IMR-90 (cell line): ENCODE measurements around the gene CD101. TPM values are rescaled to one million over a fixed set of nuclear protein-coding genes. Genes with fewer than 3 reads are reported as not detected.

Experiments used
- ATAC-seq: fragments of 200-7000 bp; cut with Tn5 transposase; 2 replicates; pipeline ENCODE4 v1.9.1; 2020; ENCODE audit warnings: low read depth, mild to moderate bottlenecking, moderate library complexity
- BruUV-seq: library from RNA; stranded (reverse); fragments of 400-500 nt; replicated peaks from 2 replicates; lab custom pipeline; 2021; lab: Mats Ljungman, UMichigan
- CTCF ChIA-PET: fragments of 300-600 bp; formaldehyde crosslinking; extraction: SDS; loops from one replicate; lab custom pipeline; 2021; ENCODE audit warnings: antibody characterized with exemption; lab: Yijun Ruan, JAX
- POLR2A ChIA-PET: fragments of 300-600 bp; sonication (Branson Sonifier 250); formaldehyde crosslinking; loops from one replicate; lab custom pipeline; 2022; ENCODE audit warnings: antibody characterized with exemption; ENCODE audit not compliant: unreplicated experiment; lab: Charles Lee
- DNase-seq: peaks from one replicate; pipeline ENCODE4 v3.0.0; 2013
- H2AFZ ChIP-seq: replicated peaks from 2 replicates; pipeline ENCODE3; 2013; ENCODE audit warnings: low read length, mild to moderate bottlenecking; ENCODE audit not compliant: poor library complexity
- H2AK5ac ChIP-seq: 2 replicates; pipeline ENCODE4 v1.6.1; 2013; ENCODE audit warnings: low read depth, low read length, inconsistent platforms
- H2AK9ac ChIP-seq: replicated peaks from 2 replicates; pipeline ENCODE3; 2013; ENCODE audit warnings: mild to moderate bottlenecking, low read depth, low read length, moderate library complexity; ENCODE audit not compliant: poor library complexity
- H2BK120ac ChIP-seq: 2 replicates; pipeline ENCODE4 v1.6.1; 2013; ENCODE audit warnings: low read depth, low read length, inconsistent platforms
- H2BK15ac ChIP-seq: 3 replicates; pipeline ENCODE4 v1.6.1; 2013; ENCODE audit warnings: low read depth, low read length, inconsistent platforms
- H2BK20ac ChIP-seq: 2 replicates; pipeline ENCODE4 v1.6.1; 2013; ENCODE audit warnings: low read depth, mild to moderate bottlenecking, inconsistent platforms, low read length, moderate library complexity
- H2BK5ac ChIP-seq: 2 replicates; pipeline ENCODE4 v1.6.1; 2013; ENCODE audit warnings: mild to moderate bottlenecking, low read depth, low read length, inconsistent platforms; ENCODE audit not compliant: poor library complexity, severe bottlenecking
- H3K14ac ChIP-seq: replicated peaks from 2 replicates; pipeline ENCODE4 v1.6.1; 2013; ENCODE audit warnings: low read depth, low read length, inconsistent platforms
- H3K18ac ChIP-seq: 2 replicates; pipeline ENCODE4 v1.6.1; 2013; ENCODE audit warnings: low read depth, low read length, control low read depth
- H3K23ac ChIP-seq: 2 replicates; pipeline ENCODE4 v1.6.1; 2013; ENCODE audit warnings: low read depth, low read length, inconsistent platforms
- H3K27ac ChIP-seq: 2 replicates; pipeline ENCODE4 v1.5.1; 2013; ENCODE audit warnings: mild to moderate bottlenecking, control low read depth, low read length; ENCODE audit not compliant: insufficient read depth
- H3K27me3 ChIP-seq: 2 replicates; pipeline ENCODE4 v1.6.1; 2013; ENCODE audit warnings: low read length; ENCODE audit not compliant: control insufficient read depth, insufficient read depth
- H3K36me3 ChIP-seq: 2 replicates; pipeline ENCODE4 v1.6.1; 2013; ENCODE audit warnings: low read length, mixed read lengths; ENCODE audit not compliant: control insufficient read depth, insufficient read depth
- H3K4ac ChIP-seq: 2 replicates; pipeline ENCODE4 v1.6.1; 2013; ENCODE audit warnings: low read depth, low read length, inconsistent platforms
- H3K4me1 ChIP-seq: 2 replicates; pipeline ENCODE4 v1.6.1; 2013; ENCODE audit warnings: low read length, mixed read lengths; ENCODE audit not compliant: control insufficient read depth, insufficient read depth
- H3K4me2 ChIP-seq: 2 replicates; pipeline ENCODE4 v1.6.1; 2013; ENCODE audit warnings: low read depth, mild to moderate bottlenecking, control low read depth, low read length, moderate library complexity
- H3K4me3 ChIP-seq: 2 replicates; pipeline ENCODE4 v1.5.1; 2013; ENCODE audit warnings: low read depth, mild to moderate bottlenecking, control low read depth, low read length, moderate library complexity; ENCODE audit not compliant: insufficient read depth
- H3K56ac ChIP-seq: 2 replicates; pipeline ENCODE4 v1.6.1; 2013; ENCODE audit warnings: low read length, inconsistent platforms; ENCODE audit not compliant: insufficient read depth; ENCODE audit errors: extremely low read depth
- H3K79me1 ChIP-seq, 2 experiments: 2 replicates each; pipeline ENCODE4 v1.6.1; 2013; ENCODE audit warnings: low read length in 2 of 2, inconsistent platforms in 1 of 2, low read depth in 1 of 2
- H3K9ac ChIP-seq: 2 replicates; pipeline ENCODE4 v1.6.1; 2013; ENCODE audit warnings: low read depth, low read length, control low read depth
- H3K9me1 ChIP-seq: 2 replicates; pipeline ENCODE4 v1.6.1; 2013; ENCODE audit warnings: low read length, inconsistent platforms; ENCODE audit not compliant: insufficient read depth
- H3K9me3 ChIP-seq: 2 replicates; pipeline ENCODE4 v1.6.1; 2013; ENCODE audit warnings: low read length; ENCODE audit not compliant: control insufficient read depth, insufficient read depth
- H4K20me1 ChIP-seq: 2 replicates; pipeline ENCODE4 v1.6.1; 2013; ENCODE audit warnings: low read length, inconsistent platforms; ENCODE audit not compliant: insufficient read depth
- H4K5ac ChIP-seq: 2 replicates; pipeline ENCODE4 v1.6.1; 2013; ENCODE audit warnings: mild to moderate bottlenecking, low read depth, low read length, control low read depth
- H4K8ac ChIP-seq, 2 experiments: 2 replicates each; pipeline ENCODE4 v1.6.1; 2013; ENCODE audit warnings: low read depth in 2 of 2, low read length in 2 of 2, control low read depth in 1 of 2, inconsistent platforms in 1 of 2
- H4K91ac ChIP-seq: 2 replicates; pipeline ENCODE4 v1.6.1; 2013; ENCODE audit warnings: low read depth, low read length, inconsistent platforms; ENCODE audit not compliant: insufficient read depth
- BHLHE40 ChIP-seq: fragments of 150-350 bp; IDR thresholded peaks from 2 replicates; pipeline ENCODE4 v1.6.1; 2016; ENCODE audit warnings: mild to moderate bottlenecking, low read depth, low read length
- CEBPB ChIP-seq: IDR thresholded peaks from 2 replicates; pipeline ENCODE4 v1.6.1; 2012; ENCODE audit warnings: low read depth, low read length, improper control_type of control experiment
- CHD1 ChIP-seq: IDR thresholded peaks from 2 replicates; pipeline ENCODE4 v1.6.1; 2012; ENCODE audit warnings: low read depth, low read length, improper control_type of control experiment
- FOS ChIP-seq: fragments of 150-350 bp; IDR thresholded peaks from 2 replicates; pipeline ENCODE4 v1.6.1; 2016; ENCODE audit warnings: low read depth, low read length
- MAFK ChIP-seq: IDR thresholded peaks from 2 replicates; pipeline ENCODE4 v1.6.1; 2012; ENCODE audit warnings: low read depth, low read length, improper control_type of control experiment
- MAZ ChIP-seq: IDR thresholded peaks from 2 replicates; pipeline ENCODE4 v1.6.1; 2012; ENCODE audit warnings: low read depth, mild to moderate bottlenecking, low read length, improper control_type of control experiment, moderate library complexity, borderline replicate concordance
- MXI1 ChIP-seq: IDR thresholded peaks from 2 replicates; pipeline ENCODE4 v1.6.1; 2012; ENCODE audit warnings: low read depth, mild to moderate bottlenecking, low read length, moderate library complexity, borderline replicate concordance
- NFE2L2 ChIP-seq: fragments of 150-350 bp; IDR thresholded peaks from 2 replicates; pipeline ENCODE4 v1.6.1; 2016; ENCODE audit warnings: low read depth, mild to moderate bottlenecking, low read length
- POLR2A ChIP-seq: IDR thresholded peaks from 2 replicates; pipeline ENCODE4 v1.6.1; 2012; ENCODE audit warnings: mild to moderate bottlenecking, low read depth, low read length
- RAD21 ChIP-seq: IDR thresholded peaks from 2 replicates; pipeline ENCODE4 v1.6.1; 2012; ENCODE audit warnings: low read length, improper control_type of control experiment
- RCOR1 ChIP-seq: IDR thresholded peaks from 2 replicates; pipeline ENCODE4 v1.6.1; 2012; ENCODE audit warnings: mild to moderate bottlenecking, low read length, improper control_type of control experiment; ENCODE audit not compliant: insufficient replicate concordance
- RFX5 ChIP-seq: IDR thresholded peaks from 2 replicates; pipeline ENCODE4 v1.8.0; 2012; ENCODE audit warnings: low read depth, mild to moderate bottlenecking, low read length, moderate library complexity
- SMC3 ChIP-seq: fragments of 150-350 bp; IDR thresholded peaks from 2 replicates; pipeline ENCODE4 v1.6.1; 2016; ENCODE audit warnings: low read depth, mild to moderate bottlenecking, antibody characterized with exemption, low read length, moderate library complexity
- WGBS, 2 experiments: methylation state at CpG; one replicate each; pipeline versions ENCODE4 v1.1.5 to v1.1.7; 2013; ENCODE audit warnings: missing lambda C conversion rate in 2 of 2; ENCODE audit not compliant: insufficient read length in 1 of 2; ENCODE audit errors: extremely low coverage in 2 of 2; 5-methylcytosine and 5-hydroxymethylcytosine counted together
- dilution Hi-C: fragments of 300-500 bp; cut with HindIII; formaldehyde crosslinking; loops from one replicate; pipeline ENCODE4 v1.14.3; 2018; ENCODE audit warnings: low sequenced_read_pairs; ENCODE audit not compliant: unreplicated experiment
- in situ Hi-C: fragments of 300-500 bp; cut with MboI; formaldehyde crosslinking; loops from 3 replicates; pipeline ENCODE4 v1.14.3; 2019; ENCODE audit warnings: low sequenced_read_pairs, inconsistent platforms, mixed read lengths
- intact Hi-C: fragments of 100-400 bp; cut with micrococcal nuclease; formaldehyde crosslinking; loops from 2 replicates; pipeline ENCODE4 v1.10.0; 2022
- polyA plus RNA-seq, 3 experiments: library from polyadenylated mRNA; depleted of rRNA; stranded (reverse); fragments of >200 nt; gene quantifications; 2 replicates each; pipeline ENCODE4 v1.2.3, GENCODE V29; 2012; ENCODE audit warnings: low replicate concordance in 1 of 3
- total RNA-seq: library from RNA; depleted of rRNA; stranded (reverse); fragments of >200 nt; gene quantifications from 2 replicates; pipeline ENCODE4 v1.2.3, GENCODE V29; 2012
- TF ChIP-seq, protein P1 (sequence below): fragments of 150-350 bp; IDR thresholded peaks from 2 replicates; pipeline ENCODE4 v1.6.1; 2017; ENCODE audit warnings: mild to moderate bottlenecking, antibody characterized with exemption, low read length, low read depth
- TF ChIP-seq, protein P2 (sequence below): conservative IDR thresholded peaks from 2 replicates; pipeline ENCODE4 v1.5.1; 2012; ENCODE audit warnings: mild to moderate bottlenecking, low read depth, low read length, improper control_type of control experiment
- TF ChIP-seq, protein P3 (sequence below): fragments of 150-350 bp; IDR thresholded peaks from 2 replicates; pipeline ENCODE4 v1.6.1; 2016; ENCODE audit warnings: low read depth, mild to moderate bottlenecking, low read length, moderate library complexity, borderline replicate concordance

The CD101 gene
- total and polyA plus RNA-seq, 2 of the 4 experiments (the other 2 are of a cell fraction): not detected

DNA sequence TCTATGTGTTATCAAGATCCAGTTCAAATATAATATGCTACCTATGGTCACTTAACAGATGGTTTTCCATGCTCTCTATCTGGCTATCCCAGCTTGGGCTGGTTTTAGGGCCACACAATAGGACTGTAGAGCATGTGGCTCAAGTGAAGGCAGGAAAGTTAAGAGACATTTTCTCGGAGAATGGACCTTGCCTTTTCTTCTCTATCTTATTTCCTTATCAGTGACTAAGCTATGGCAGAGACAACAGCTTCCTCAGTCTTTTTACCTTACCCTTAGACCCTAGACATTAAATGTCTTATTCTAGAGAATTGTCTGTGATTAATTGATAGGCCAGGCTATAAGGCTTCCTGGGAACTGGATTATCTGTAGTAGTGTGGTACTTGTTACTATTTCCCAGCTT is 28.1 kb downstream of the CD101 start:
- Histone ChIP-seq H2BK20ac (no peak overlapping the region), H2BK15ac (no peak overlapping the region), H3K27ac (no peak overlapping the region), H3K4me3 (no peak overlapping the region), H3K79me1 (no peaks in the 10 kb centered on the region), H3K4ac (no peak overlapping the region), H3K9ac (no peak overlapping the region), H3K4me1 (no peaks in the 10 kb centered on the region), H4K91ac (no peak overlapping the region), H4K5ac (no peak overlapping the region), H2AFZ (no peak overlapping the region), H3K18ac (no peak overlapping the region), H2AK9ac (no peak overlapping the region), H3K9me3 (no peaks in the 10 kb centered on the region), H3K9me1 (no peaks in the 10 kb centered on the region), H4K8ac (no peak overlapping the region), H3K23ac (no peak overlapping the region), H3K56ac (no peak overlapping the region), H3K36me3 (no peaks in the 10 kb centered on the region), H2AK5ac (no peak overlapping the region), H3K4me2 (no peak overlapping the region), H3K14ac (no peak overlapping the region), H2BK120ac (no peak overlapping the region), H4K20me1 (no peaks in the 10 kb centered on the region), H3K27me3 (peaks cover 2% of the 10 kb centered on the region; the same call in 1 of the 2 replicates), H2BK5ac (no peak overlapping the region)
- DNase-seq: no peak
- TF ChIP-seq POLR2A (no peak), FOS (no peak), CHD1 (no peak), RAD21 (no peak), RFX5 (no peak), MAFK (no peak), BHLHE40 (no peak), MXI1 (no peak), CEBPB (no peak), RCOR1 (no peak), SMC3 (no peak), MAZ (no peak), NFE2L2 (no peak)
- TF ChIP-seq, protein P1, sequence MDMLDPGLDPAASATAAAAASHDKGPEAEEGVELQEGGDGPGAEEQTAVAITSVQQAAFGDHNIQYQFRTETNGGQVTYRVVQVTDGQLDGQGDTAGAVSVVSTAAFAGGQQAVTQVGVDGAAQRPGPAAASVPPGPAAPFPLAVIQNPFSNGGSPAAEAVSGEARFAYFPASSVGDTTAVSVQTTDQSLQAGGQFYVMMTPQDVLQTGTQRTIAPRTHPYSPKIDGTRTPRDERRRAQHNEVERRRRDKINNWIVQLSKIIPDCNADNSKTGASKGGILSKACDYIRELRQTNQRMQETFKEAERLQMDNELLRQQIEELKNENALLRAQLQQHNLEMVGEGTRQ: no peak
- TF ChIP-seq, protein P2, sequence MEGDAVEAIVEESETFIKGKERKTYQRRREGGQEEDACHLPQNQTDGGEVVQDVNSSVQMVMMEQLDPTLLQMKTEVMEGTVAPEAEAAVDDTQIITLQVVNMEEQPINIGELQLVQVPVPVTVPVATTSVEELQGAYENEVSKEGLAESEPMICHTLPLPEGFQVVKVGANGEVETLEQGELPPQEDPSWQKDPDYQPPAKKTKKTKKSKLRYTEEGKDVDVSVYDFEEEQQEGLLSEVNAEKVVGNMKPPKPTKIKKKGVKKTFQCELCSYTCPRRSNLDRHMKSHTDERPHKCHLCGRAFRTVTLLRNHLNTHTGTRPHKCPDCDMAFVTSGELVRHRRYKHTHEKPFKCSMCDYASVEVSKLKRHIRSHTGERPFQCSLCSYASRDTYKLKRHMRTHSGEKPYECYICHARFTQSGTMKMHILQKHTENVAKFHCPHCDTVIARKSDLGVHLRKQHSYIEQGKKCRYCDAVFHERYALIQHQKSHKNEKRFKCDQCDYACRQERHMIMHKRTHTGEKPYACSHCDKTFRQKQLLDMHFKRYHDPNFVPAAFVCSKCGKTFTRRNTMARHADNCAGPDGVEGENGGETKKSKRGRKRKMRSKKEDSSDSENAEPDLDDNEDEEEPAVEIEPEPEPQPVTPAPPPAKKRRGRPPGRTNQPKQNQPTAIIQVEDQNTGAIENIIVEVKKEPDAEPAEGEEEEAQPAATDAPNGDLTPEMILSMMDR: no peak
- TF ChIP-seq, protein P3, sequence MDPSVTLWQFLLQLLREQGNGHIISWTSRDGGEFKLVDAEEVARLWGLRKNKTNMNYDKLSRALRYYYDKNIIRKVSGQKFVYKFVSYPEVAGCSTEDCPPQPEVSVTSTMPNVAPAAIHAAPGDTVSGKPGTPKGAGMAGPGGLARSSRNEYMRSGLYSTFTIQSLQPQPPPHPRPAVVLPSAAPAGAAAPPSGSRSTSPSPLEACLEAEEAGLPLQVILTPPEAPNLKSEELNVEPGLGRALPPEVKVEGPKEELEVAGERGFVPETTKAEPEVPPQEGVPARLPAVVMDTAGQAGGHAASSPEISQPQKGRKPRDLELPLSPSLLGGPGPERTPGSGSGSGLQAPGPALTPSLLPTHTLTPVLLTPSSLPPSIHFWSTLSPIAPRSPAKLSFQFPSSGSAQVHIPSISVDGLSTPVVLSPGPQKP: no peak
- CTCF ChIA-PET: no interaction called here
- dilution Hi-C loops: no loop called here
- POLR2A ChIA-PET: no interaction called here
- intact Hi-C loops: no loop called here
- in situ Hi-C loops: no loop called here
- no CpG with 5 or more reads among the region's 1 CpG for WGBS, 2 experiments
- no TSS peak for BruUV-seq
- ATAC-seq: no peak
